HepG2 (cell line): ENCODE measurements around the gene DSC2. TPM values are rescaled to one million over a fixed set of nuclear protein-coding genes. Genes with fewer than 3 reads are reported as not detected.

Experiments used
- AKAP8 ChIP-seq: sonication (generic); formaldehyde crosslinking; IDR thresholded peaks from 2 replicates; pipeline ENCODE4 v1.5.1; 2020; ENCODE audit warnings: mild to moderate bottlenecking, missing genetic modification reagents
- ATF6 ChIP-seq: sonication (generic); formaldehyde crosslinking; conservative IDR thresholded peaks from 2 replicates; pipeline ENCODE4 v1.4.0; 2020; ENCODE audit warnings: missing genetic modification reagents
- HMGA1 ChIP-seq: sonication (generic); formaldehyde crosslinking; conservative IDR thresholded peaks from 2 replicates; pipeline ENCODE4 v1.4.0; 2020; ENCODE audit warnings: missing genetic modification reagents
- HNRNPH1 ChIP-seq: fragments of 200-400 bp; formaldehyde crosslinking; optimal IDR thresholded peaks from 2 replicates; pipeline ENCODE3; 2017; ENCODE audit warnings: mild to moderate bottlenecking, low read depth, low read length
- HNRNPLL ChIP-seq: fragments of 200-400 bp; formaldehyde crosslinking; IDR thresholded peaks from 2 replicates; pipeline ENCODE4 v1.6.1; 2017; ENCODE audit warnings: mild to moderate bottlenecking, low read depth, low read length; ENCODE audit not compliant: poor library complexity, severe bottlenecking
- IRF1 ChIP-seq: sonication (generic); formaldehyde crosslinking; IDR thresholded peaks from 2 replicates; pipeline ENCODE4 v1.4.0; 2020; ENCODE audit warnings: low read depth, mild to moderate bottlenecking, missing genetic modification reagents
- MIER2 ChIP-seq: IDR thresholded peaks from 2 replicates; pipeline ENCODE4 v1.6.1; 2016; ENCODE audit warnings: missing biosample characterization, missing genetic modification reagents
- RBM22 ChIP-seq: fragments of 200-400 bp; formaldehyde crosslinking; optimal IDR thresholded peaks from 2 replicates; pipeline ENCODE3; 2017; ENCODE audit warnings: mild to moderate bottlenecking, low read length, moderate library complexity
- REXO4 ChIP-seq: sonication (generic); formaldehyde crosslinking; IDR thresholded peaks from 2 replicates; pipeline ENCODE4 v1.8.0; 2022; ENCODE audit warnings: missing genetic modification reagents, mild to moderate bottlenecking, borderline replicate concordance
- SOX6 ChIP-seq, 2 experiments: fragments of 450-650 bp in 1 of 2; sonication (generic) in 1 of 2; formaldehyde crosslinking in 1 of 2; IDR thresholded peaks; 2 replicates each; pipeline versions ENCODE4 v1.4.0 to v1.6.1; 2017 to 2020; ENCODE audit warnings: antibody characterized with exemption in 1 of 2, mild to moderate bottlenecking in 1 of 2, missing genetic modification reagents in 1 of 2
- TBX2 ChIP-seq: sonication (generic); formaldehyde crosslinking; IDR thresholded peaks from 2 replicates; pipeline ENCODE4 v1.5.0; 2020; ENCODE audit warnings: missing genetic modification reagents, mild to moderate bottlenecking, borderline replicate concordance
- XRCC5 ChIP-seq: fragments of 200-400 bp; formaldehyde crosslinking; optimal IDR thresholded peaks from 2 replicates; pipeline ENCODE3; 2017; ENCODE audit warnings: mild to moderate bottlenecking, low read length
- ZMYM3 ChIP-seq: sonication (generic); formaldehyde crosslinking; IDR thresholded peaks from 2 replicates; pipeline ENCODE4 v1.5.1; 2020; ENCODE audit warnings: mild to moderate bottlenecking, missing genetic modification reagents
- ZNF121 ChIP-seq: sonication (generic); formaldehyde crosslinking; IDR thresholded peaks from 2 replicates; pipeline ENCODE4 v1.5.0; 2020; ENCODE audit warnings: mild to moderate bottlenecking, missing genetic modification reagents
- ZNF20 ChIP-seq: sonication (generic); formaldehyde crosslinking; IDR thresholded peaks from 2 replicates; pipeline ENCODE4 v1.4.0; 2020; ENCODE audit warnings: mild to moderate bottlenecking, moderate library complexity, missing genetic modification reagents
- ZNF234 ChIP-seq: sonication (generic); formaldehyde crosslinking; conservative IDR thresholded peaks from 2 replicates; pipeline ENCODE4 v1.5.1; 2020; ENCODE audit warnings: mild to moderate bottlenecking, missing genetic modification reagents
- ZNF333 ChIP-seq: sonication (generic); formaldehyde crosslinking; IDR thresholded peaks from 2 replicates; pipeline ENCODE4 v1.4.0; 2020; ENCODE audit warnings: mild to moderate bottlenecking, missing genetic modification reagents, borderline replicate concordance
- ZNF33A ChIP-seq: sonication (generic); formaldehyde crosslinking; IDR thresholded peaks from 2 replicates; pipeline ENCODE4 v1.5.1; 2020; ENCODE audit warnings: missing genetic modification reagents, mild to moderate bottlenecking, moderate library complexity, borderline replicate concordance
- ZNF503 ChIP-seq: sonication (generic); formaldehyde crosslinking; IDR thresholded peaks from 2 replicates; pipeline ENCODE4 v1.4.0; 2020; ENCODE audit warnings: missing genetic modification reagents
- ZNF530 ChIP-seq: sonication (generic); formaldehyde crosslinking; IDR thresholded peaks from 2 replicates; pipeline ENCODE4 v1.5.0; 2020; ENCODE audit warnings: low read depth, mild to moderate bottlenecking, missing genetic modification reagents
- ZNF580 ChIP-seq: IDR thresholded peaks from 2 replicates; pipeline ENCODE4 v1.6.1; 2016; ENCODE audit warnings: low read depth, borderline replicate concordance
- ZNF710 ChIP-seq: sonication (generic); formaldehyde crosslinking; IDR thresholded peaks from 2 replicates; pipeline ENCODE4 v1.5.0; 2020; ENCODE audit warnings: mild to moderate bottlenecking, missing genetic modification reagents, borderline replicate concordance
- polyA plus RNA-seq, 8 experiments: library from polyadenylated mRNA; depleted of rRNA in 3 of 8; stranded (reverse) in 7 of 8; unstranded in 1 of 8; fragments of >200 nt; fragmentation: Illumina TruSeq in 4 of 8; extraction: Trizol in 4 of 8; gene quantifications; 2 replicates each; pipeline versions ENCODE4 v1.2.1 to v1.2.3, GENCODE V29; 2011 to 2016; ENCODE audit warnings: low read depth in 4 of 8, missing spikeins in 1 of 8, mixed read lengths in 1 of 8; ENCODE audit not compliant: insufficient read depth in 1 of 8
- total RNA-seq, 5 experiments: library from RNA; depleted of rRNA; stranded (reverse); fragments of >200 nt; fragmentation: Illumina TruSeq; extraction: Trizol; gene quantifications; 2 replicates each; pipeline ENCODE4 v1.2.3, GENCODE V29; 2016; ENCODE audit warnings: low read depth in 1 of 5

DSC2 gene
- total and polyA plus RNA-seq, 2 of the 13 experiments (the other 11 are each of a cell fraction or from before 2014, with no cell fraction given): 7.2 to 24.9 TPM

- TF ChIP-seq TBX2 (CRISPR knock-in tag) (peak; percentile 66), RBM22 (no peak), IRF1 (CRISPR knock-in tag) (no peak), ZMYM3 (no peak), SOX6 (IDR thresholded peaks at IDR 0.05) (no peak), SOX6 (CRISPR knock-in tag; IDR thresholded peaks at IDR 0.05) (peak; percentile 47), MIER2 (no peak), HNRNPH1 (no peak), ZNF121 (no peak), HMGA1 (CRISPR knock-in tag) (no peak), ZNF503 (CRISPR knock-in tag) (no peak), ZNF580 (CRISPR knock-in tag) (no peak), ZNF530 (CRISPR knock-in tag) (no peak), ZNF333 (CRISPR knock-in tag) (peak; percentile 64; the same call in 1 of the 2 replicates), ZNF710 (CRISPR knock-in tag) (0 out of 2 replicates have a peak, but pooled peaks have one; percentile 39), ZNF234 (CRISPR knock-in tag) (no peak), HNRNPLL (peak; percentile 76), ZNF20 (CRISPR knock-in tag) (no peak), XRCC5 (no peak), AKAP8 (CRISPR knock-in tag) (no peak), ATF6 (no peak), REXO4 (CRISPR knock-in tag) (no peak), ZNF33A (CRISPR knock-in tag) (no peak)
Observed at GRCh38 chr18:31101183-31102024, 817 bp downstream of the DSC2 start (continued).
